NCI-H2196 (cell line): Measurements from ENCODE around the gene ANO6.
"Not testable (repeated sequence)": the region's sequence is repeated elsewhere in the genome, so short reads cannot be mapped to it uniquely, and the experiment has no call there.

Experiments
- DNase-seq: peaks from one replicate; lab custom pipeline; 2025; ENCODE audit not compliant: unreplicated experiment; lab: John Stamatoyannopoulos, UW

ANO6 gene

DNA sequence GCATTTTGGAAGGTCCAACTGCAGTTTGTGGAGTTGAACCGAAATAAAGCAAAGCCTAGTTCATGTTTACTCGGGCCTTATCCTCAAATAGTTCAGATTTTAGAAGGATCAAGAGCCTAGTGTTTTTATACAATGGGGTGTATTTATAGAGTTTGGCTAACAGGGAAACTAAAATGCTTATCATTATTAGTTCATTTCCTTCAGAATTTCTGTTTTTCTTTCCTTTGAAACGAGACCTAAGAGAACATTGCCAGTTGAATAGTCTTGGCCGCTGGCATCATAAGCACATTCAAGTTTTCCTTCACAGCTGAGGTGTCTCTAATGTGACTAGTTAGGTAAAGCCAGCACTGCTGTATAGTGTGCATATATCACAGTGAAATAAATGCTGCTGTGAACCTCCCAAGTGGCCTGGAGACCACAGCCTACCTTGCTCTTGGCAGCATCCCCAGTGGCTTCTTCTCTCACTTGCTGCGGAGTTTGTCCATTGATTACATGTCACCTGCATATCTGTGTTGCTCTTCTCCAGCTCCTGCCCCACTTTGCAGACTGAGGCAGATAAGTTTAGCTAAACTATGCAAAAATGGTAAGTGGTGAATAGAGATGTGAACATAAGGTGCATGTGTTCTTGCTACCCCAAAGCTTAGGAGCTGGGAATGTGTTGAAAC is 88.8 kb downstream of the ANO6 start:
- DNase-seq, result no peak

DNA sequence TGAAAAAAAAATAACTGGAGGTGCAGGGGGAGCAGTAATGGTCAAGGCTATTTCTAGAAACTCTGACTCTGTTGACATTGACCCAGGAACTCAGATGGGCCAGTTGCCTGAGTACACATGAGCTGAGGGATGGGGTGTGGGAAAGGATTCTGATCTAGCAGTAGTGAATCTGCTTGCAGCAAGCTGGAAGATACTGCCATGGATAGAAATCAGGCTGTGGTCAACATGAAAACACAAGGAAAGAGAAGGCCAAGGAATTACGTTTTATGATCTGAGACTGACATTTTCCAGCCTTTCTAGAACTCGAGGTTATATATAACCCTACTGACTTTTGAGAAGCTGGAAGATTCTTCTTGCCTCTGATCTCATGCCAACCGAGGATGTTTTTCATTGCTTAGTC is 90.0 kb downstream of the ANO6 start:
- no peak for DNase-seq

DNA sequence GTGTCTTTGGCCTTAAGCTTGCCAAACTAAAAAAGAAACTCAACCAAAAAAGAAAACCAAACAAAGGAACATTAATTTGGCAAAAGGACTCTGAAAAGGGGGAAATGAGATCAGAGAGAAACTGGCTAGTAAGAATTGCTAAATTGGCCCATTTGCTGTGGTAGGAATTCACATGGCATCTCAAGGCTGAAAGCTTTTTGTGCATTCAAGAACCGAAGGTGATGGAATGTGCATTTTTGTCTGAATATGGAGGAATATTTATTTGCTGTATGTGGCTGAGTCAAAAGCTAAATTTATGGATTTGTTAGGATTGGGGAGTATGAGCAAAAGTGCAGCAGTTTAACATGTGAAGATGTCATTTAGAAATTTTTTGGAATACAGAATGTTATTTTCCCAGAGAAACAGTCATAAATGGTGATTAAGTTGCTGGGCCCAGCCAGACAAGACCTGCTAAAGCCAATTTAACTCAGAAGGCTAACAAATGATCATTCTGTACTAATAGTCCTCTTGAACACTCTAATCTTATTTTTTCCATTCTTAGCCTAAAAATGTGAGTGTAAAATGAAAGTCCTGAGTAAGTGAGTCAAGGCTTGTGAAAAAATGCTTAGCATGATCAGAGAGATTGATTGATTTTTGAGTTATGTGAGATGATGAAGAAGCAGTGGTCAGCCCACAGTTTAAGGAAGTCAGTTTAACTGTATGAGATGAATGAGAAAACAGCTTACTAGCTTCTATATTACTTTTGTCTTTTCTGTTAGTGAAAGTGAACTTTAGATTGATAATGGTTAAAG is 94.1 kb downstream of the ANO6 start:
- no peak for DNase-seq

DNA sequence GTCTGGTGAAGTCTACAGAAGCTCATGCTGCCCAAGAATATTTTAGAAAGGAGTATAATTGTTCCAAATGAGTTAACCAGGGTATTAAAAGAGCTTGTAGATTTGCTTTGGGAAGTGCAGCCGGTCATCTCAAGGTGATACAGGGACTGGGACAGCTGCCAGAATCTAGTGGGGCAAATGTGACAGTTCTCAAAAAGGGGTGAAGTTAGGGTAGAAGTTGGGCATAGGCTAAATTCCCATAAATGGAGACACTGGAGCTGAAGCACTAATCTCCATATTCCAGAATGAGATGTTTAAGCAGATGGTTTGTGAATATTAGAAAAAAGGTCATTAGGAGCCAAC is 94.7 kb downstream of the ANO6 start:
- no peak for DNase-seq

DNA sequence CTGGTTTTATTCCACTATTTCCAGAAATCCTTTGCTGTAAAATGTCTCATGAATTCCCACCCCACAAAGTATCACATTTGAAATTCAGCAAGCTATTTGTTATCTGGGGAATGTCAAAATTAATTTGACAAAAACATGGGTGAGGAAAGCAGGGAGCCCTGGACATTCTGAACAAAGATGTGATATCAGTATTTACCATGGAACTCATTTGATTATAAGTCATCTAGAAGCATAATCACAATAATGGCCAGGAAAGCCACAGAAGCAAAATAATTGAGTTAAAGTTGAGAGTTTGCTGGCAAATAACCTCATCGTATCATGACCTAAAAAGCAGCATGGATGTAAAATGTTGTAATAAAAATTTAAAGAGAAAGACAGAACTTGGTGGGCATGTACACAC is 96.1 kb downstream of the ANO6 start:
- no peak for DNase-seq

DNA sequence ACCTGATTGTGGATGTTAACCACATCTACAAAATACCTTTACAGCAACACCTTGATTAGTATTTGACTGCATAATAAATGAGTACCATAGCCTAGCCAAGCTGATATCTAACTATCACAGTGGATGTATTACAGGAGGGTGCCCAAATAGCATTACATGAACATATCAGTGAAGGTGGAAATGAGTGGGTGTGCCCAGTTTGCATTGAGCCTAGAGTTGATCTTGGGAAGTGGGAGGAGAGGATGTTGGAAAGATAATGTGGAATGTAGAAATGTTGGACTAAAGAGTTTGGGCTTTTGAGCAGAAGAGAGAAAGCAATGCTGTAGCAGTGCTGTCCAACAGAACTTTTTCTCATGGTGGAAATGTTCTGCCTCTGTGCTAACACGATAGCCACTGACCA is 98.9 kb downstream of the ANO6 start:
- no peak for DNase-seq

DNA sequence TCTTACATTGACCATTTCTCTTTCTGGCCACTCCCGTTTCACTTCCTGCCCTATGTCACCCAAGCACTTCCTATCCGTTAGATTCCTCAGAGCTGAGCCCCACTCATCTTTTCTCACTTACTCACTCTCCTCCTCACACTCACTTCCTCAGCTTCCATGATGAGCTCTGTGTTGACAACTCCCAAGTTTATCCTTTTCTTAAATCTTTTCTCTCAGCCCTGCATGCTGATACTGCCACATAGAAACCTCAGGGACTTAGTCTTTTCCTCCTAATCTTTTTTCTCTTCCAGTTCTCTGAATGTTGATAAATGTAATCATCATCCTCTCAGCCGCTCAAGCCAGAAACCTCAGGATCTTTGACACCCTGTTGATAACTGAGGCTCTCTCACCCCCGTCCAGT is 99.6 kb downstream of the ANO6 start:
- no peak for DNase-seq

DNA sequence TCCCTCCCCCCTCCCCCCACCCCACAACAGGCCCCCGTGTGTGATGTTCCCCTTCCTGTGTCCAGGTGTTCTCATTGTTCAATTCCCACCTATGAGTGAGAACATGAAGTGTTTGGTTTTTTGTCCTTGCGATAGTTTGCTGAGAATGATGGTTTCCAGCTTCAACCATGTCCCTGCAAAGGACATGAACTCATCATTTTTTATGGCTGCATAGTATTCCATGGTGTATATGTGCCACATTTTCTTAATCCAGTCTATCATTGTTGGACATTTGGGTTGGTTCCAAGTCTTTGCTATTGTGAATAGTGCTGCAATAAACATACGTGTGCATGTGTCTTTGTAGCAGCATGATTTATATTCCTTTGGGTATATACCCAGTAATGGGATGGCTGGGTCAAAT is 101.4 kb downstream of the ANO6 start:
- DNase-seq, result not testable (repeated sequence)

DNA sequence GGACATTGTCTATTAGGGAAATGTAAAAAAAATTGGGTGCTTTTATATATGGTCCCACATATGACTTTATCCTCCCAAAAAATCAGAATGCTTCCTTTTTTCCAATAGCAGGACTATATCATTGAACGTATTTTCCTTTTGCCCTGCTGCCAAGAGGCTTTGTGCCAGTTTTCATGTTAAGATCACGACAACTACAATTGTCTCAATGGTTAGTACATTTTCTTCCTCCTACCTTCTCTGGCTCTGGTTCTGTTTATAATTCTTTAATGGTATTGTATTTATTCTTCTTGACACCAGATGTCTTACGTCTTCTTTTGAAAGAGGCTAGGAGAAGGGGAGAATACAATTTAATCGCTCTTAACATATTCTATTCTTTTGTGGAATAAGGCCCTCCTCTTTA is 106.9 kb downstream of the ANO6 start:
- DNase-seq, result no peak

DNA sequence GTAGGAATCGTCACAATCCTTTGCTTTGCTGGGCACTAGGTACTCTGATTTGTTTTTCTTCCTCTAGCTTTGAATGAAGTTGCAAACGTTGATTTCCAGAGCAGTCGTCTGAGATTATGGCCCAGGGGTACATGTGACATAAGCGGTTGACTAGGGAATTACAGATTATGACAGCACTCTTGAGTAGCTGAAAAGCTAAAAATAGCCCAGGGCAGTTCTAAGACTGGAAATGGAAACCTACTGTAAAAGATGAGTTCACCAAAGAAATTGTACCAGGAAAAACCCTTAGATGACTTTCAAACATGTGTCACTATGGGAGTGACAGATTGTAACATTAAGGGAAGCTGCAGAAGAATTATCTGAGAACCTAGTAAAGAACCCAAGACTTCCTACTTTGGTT is 108.5 kb downstream of the ANO6 start:
- DNase-seq, result no peak

DNA sequence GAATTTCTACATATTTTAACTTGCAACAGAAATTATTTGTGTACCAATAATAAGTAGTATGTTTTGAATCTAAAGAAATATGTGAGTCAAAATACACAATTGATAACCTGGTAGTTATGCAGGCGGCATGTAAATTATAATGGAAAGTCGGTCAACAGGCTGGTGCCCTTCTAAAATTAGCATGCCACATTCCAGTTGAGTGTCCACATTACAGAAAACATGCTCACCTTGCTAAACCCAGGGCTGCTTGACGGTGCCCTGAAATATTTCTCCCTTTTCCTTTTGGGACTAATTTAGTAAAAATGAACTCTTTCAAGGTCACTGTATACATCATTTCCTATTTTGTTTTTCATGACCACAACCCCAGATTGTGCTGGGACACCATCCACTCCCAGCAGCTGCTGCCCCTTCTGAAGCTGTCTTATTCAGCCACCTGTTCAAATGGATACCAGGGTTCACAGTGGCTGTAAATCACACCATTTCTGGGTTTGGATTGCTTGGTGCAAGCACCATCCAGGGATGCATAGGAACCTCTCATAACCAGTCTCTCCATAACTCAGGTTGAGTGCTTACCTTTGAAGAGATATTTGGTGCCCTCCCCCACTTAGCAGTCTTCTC is 110.6 kb downstream of the ANO6 start:
- no peak for DNase-seq

DNA sequence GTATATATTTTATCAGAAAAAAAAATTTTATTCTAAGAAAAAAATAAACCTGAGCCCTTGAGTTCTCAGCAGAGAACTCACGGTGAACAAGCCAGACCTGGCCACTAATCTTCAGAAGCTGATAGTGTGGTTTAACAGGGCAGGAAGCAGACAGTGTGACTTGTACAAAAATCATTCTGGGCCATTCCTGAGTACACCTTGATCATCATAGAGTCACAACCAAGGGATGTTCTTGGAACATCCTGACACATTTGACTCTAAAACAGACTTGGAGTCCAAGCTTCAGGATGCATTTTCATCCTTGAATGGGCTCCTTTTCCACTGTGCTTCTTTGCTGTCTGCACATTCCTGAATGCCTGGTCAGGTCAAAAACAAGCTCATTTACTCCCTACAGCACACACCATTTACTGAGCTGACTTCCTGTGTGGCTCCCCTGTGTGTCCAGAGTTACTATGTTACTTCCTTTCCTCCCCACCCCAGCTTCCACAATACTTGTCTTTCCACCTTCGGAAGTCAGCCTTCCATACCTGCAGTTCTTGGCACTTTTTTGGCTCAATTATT is 112.0 kb downstream of the ANO6 start:
- no peak for DNase-seq

DNA sequence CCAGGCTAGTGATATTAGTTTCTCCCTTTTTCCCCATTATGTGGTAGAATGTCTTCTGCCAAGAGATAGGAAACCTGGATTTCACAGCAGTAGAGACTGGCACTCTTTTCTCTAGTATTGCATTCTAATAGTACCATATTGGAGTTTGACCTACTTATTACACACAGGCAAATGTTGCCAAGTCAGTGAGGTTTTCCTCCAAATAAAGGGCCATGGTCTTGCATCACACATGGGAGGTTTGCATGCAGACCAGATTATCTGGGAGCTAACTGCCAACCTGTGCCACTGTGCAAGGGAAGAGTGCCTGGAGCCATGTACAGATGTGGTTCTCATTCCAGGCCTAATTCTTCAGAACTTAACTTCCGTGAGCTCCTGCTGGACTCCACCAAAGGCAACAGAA is 113.3 kb downstream of the ANO6 start:
- no peak for DNase-seq

DNA sequence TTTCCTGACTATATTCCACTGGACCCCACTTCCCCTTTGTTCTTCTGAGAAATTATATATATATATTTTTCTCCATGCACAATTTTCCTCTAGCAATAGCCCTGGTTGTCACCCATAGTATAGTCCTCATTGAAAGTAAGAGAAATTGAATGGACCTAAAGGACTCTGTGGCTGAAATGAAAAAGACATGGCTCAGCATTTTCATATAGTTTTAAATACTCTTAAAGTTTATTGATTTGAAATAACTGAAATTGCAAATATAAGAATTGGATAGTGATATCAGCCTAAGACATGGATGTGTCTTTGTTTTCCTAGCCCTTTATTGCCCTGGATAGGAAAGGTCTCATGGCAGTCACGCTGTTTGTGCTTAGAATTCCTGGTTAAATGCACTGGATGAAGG is 113.8 kb downstream of the ANO6 start:
- no peak for DNase-seq

DNA sequence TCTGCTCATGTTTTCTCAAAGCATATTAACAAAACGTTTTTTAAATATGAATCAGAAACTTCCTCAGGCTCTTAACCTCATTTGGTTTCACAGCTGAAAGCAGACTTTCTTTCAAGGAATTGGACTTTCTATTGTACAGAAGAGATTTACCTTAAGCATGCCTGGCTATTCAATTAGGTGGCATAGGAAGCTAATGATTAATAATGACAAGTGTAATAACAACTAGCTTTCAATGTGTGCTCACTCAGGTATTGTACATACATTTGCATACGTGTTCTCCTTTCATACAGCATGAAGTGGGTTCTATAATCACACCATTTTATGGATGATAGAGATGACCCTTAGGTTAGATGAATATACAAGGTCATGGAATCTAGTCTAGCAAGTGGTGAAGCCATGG is 115.7 kb downstream of the ANO6 start:
- DNase-seq, result no peak

DNA sequence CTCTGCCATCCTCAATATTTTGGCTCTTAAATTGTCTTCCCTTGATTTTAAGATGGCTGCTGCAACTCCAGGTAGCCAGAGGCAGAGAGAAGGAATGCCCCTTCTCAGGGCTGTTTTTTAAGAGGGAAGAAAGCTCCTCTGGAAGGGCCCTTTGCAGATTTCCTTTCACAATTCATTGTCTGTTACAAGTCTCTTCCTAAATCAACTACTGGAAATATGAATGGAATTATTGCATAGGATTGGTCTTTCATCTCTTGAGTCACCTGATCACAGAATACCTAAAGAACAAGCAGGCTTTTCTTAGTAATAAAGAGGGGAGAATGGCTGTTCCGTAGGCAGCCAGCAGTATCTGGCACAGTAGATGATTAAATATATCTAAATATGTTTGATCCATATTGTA is 118.5 kb downstream of the ANO6 start:
- no peak for DNase-seq

DNA sequence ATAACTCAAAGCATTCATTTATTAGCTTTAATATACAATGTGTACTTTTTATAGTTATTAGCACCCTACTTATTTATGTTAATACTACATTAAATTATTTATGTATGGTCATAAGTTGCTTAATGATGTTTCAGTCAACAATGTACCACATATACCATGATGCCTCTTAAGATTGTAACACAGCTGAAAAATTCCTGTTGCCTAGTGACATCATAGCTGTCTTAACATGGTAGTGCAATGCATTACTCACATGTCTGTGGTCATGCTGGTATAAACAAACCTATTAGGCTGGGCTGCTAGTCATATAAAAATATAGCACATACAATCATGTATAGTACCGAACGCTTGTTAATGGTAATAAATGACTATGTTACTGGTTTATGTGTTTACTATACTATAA is 120.4 kb downstream of the ANO6 start:
- DNase-seq, result no peak

DNA sequence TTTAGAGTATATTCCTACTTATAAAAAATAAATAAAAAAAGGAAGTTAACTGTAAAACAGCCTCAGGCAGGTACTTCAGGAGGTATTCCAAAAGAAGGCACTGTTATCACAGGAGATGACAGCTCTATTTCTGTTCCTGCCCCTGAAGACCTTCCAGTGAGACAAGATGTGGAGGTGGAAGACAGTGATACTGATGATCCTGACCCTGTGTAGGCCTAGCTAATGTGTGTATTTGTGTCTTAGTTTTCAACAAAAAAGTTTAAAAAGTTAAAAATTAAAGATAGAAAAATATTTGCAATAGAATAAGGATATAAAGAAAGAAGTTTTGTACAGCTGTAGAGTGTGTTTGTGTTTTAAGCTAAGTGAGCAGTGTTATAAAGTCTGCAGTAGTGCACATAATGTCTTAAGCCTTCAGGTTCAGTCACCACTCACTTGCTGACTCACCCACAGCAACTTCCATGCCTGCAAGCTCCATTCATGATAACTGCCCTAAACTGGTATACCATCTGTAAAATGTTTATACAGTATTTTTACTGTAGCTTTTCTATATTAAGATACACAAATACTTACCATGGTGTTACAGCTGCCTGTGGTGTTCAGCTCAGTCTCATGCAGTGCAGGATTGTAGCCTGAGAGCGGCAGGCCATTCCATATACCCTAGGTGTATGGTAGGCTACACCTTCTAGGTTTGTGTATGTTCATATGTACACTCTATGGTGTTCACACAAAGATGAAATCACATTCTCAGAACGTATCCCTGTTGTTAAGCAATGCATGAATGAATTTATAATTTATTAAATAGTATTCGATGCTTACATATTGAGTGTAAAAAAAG is 121.1 kb downstream of the ANO6 start:
- no peak for DNase-seq

DNA sequence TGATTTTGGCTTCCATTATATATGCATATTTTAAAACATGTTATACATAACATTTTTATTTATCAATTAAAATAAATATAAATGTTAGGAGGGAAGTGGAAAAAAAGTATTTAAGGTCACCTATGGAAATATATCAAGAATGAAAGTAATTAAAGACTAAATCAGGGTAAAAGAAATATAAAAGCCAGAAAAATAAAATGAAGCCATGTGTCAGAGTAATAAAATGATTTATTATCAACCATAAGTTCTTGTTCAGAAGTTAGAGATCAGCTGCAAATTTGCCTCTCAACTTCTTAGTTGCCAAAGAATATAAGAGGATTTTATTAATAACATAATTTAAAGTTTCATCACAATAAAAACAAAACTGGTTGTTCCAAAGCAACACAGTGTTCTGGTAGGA is 121.9 kb downstream of the ANO6 start:
- DNase-seq, result no peak

DNA sequence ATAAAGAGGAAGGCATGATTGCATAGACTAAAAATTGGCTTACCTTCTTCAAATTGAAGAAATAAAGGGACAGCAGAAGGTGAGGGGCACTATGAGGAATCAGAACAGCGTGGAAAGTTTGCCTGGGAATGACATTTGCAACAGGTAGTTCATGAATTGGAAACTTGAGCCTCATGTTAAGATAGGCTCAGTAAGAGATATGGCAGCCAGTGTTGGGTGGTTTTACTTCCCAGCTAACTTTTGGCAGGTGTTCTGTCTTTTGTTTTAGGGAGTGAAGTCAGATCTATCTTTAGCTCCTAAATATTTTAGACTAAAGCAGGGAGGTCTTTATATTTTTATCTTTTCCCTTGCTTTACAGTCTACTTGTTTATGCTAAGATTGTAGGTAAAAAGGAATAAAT is 122.4 kb downstream of the ANO6 start:
- DNase-seq, result no peak

DNA sequence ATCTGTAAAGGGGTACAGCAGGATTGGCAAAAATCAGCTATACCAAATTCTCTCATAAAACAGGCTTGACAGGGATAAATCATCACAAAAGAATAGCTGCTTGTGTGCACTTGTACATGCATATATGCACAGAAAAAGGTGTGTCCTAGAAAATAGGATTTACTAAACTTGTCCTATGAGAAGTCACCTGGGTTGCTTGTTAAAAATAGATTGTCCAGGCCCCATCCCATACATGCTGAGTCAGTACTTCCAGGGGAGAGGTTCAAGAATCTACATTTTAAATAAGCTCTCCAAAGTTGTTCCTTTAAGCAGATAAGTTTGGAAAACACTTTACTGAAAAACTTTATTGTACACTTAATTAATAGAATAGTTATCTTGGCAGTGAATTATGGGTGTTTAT is 123.1 kb downstream of the ANO6 start:
- no peak for DNase-seq
